Right lobe of liver (tissue), 6 donors: ENCODE results near the gene LAMC1. TPM values are rescaled to one million over a fixed set of nuclear protein-coding genes. Genes with fewer than 3 reads are reported as not detected.

ENCODE experiments used
- ATAC-seq, 4 donors: fragments of 200-7000 bp; cut with Tn5 transposase; one replicate each; pipeline ENCODE4 v1.9.1; 2020; ENCODE audit warnings: mild to moderate bottlenecking in 4 of 4, moderate library complexity in 4 of 4
- DNase-seq, 3 donors: peaks; one replicate each; pipeline ENCODE4 v3.0.0-alpha.2; 2020
- H3K27ac ChIP-seq, 3 donors: fragments of 200-600 bp; one replicate each; pipeline ENCODE4 v1.8.0; 2022
- H3K27me3 ChIP-seq, 2 donors: fragments of 200-600 bp; one replicate each; pipeline ENCODE4 v1.8.0; 2022
- H3K36me3 ChIP-seq, 4 donors: fragments of 200-600 bp; sonication (generic) in 1 of 4; one replicate each; pipeline versions ENCODE4 v1.5.1 to v1.8.0; 2017 to 2022; ENCODE audit warnings: control low read depth in 1 of 4
- H3K4me1 ChIP-seq, 4 donors: fragments of 200-600 bp; sonication (generic) in 1 of 4; one replicate each; pipeline versions ENCODE4 v1.5.1 to v1.8.0; 2017 to 2022; ENCODE audit warnings: control low read depth in 1 of 4
- H3K4me3 ChIP-seq, 3 donors: fragments of 200-600 bp; one replicate each; pipeline ENCODE4 v1.8.0; 2022
- H3K9me3 ChIP-seq, 4 donors: fragments of 200-600 bp; sonication (generic) in 1 of 4; one replicate each; pipeline versions ENCODE4 v1.5.1 to v1.8.0; 2017 to 2022; ENCODE audit warnings: control low read depth in 1 of 4
- CTCF ChIP-seq, 4 donors: fragments of 200-600 bp in 3 of 4; fragments of 450-650 bp in 1 of 4; IDR thresholded peaks; one replicate each; pipeline versions ENCODE4 v1.5.1 to v1.8.0; 2016 to 2022; ENCODE audit warnings: antibody characterized with exemption in 4 of 4, mild to moderate bottlenecking in 2 of 4
- POLR2A ChIP-seq: fragments of 450-650 bp; IDR thresholded peaks from one replicate; pipeline ENCODE4 v1.6.1; 2017; ENCODE audit warnings: antibody characterized with exemption, mild to moderate bottlenecking
- WGBS: methylation state at CpG from one replicate; pipeline ENCODE4 v1.1.6; 2018; ENCODE audit warnings: low coverage, low lambda C conversion rate; ENCODE audit not compliant: insufficient coverage; ENCODE audit errors: missing lambda C conversion rate; 5-methylcytosine and 5-hydroxymethylcytosine counted together
- intact Hi-C, 2 donors: fragments of 100-400 bp; cut with DNase I; formaldehyde crosslinking; loops; one replicate each; pipeline versions ENCODE4 v1.11.2 to v1.14.1; 2022
- small RNA-seq, 2 experiments: library from RNA; depleted of rRNA; stranded (forward); fragments of <200 nt; gene quantifications; one replicate each; pipeline ENCODE3, GENCODE V24; 2016
- total RNA-seq, 6 experiments: library from RNA; depleted of rRNA in 2 of 6; stranded (reverse); fragments of >200 nt in 2 of 6; fragmentation: NEBNext Ultra II Directional in 3 of 6; extraction: Animal tissue kit (Norgen Biotek cat#: 25700) in 3 of 6; gene quantifications; one replicate each; pipeline versions ENCODE4 v1.1.0 to v1.2.4, GENCODE V29; 2016 to 2023
- donor health status: DM: no; HTN: yes; CAD: no.
- donor health status: DM: no; HTN: no; CAD: no.
- donor health status: DM: no; HTN: no; CAD: no.
- donor health status: DM: no; HTN: yes; CAD: no.
- donor health status: DM: no; HTN: yes; CAD: no.

Gene LAMC1
- total RNA-seq, 6 experiments from 2014 or later: 18.5 to 53.2 (median 28.0) TPM

GRCh38 chr1:183193963-183194525 is 170.8 kb downstream of the LAMC1 start:
- intact Hi-C loops: no loop called here
- Histone ChIP-seq H3K36me3 (no peaks in the 10 kb centered on the region), H3K4me3 (no peak overlapping the region), H3K27ac (no peak overlapping the region), H3K4me1 (no peaks in the 10 kb centered on the region), H3K27me3 (no peaks in the 10 kb centered on the region), H3K9me3 (no peaks in the 10 kb centered on the region)
- 80% methylated on average over 4 of the region's 4 CpGs for WGBS
- ATAC-seq (no peak), DNase-seq (no peak)
- TF ChIP-seq CTCF (IDR thresholded peaks at IDR 0.05) (no peak), POLR2A (no peak)

GRCh38 chr1:183194527-183195141 is 171.4 kb downstream of the LAMC1 start:
- H3K4me3 ChIP-seq: no peak overlapping the region
- no peak overlapping the region for H3K27ac ChIP-seq
- H3K9me3 ChIP-seq: no peaks in the 10 kb centered on the region
- H3K4me1 ChIP-seq: no peaks in the 10 kb centered on the region
- no peaks in the 10 kb centered on the region for H3K36me3 ChIP-seq
- TF ChIP-seq POLR2A (no peak), CTCF (IDR thresholded peaks at IDR 0.05) (no peak)
- no peak for ATAC-seq
- H3K27me3 ChIP-seq: no peaks in the 10 kb centered on the region
- intact Hi-C loops: no loop called here
- no peak for DNase-seq
- 42% methylated on average over 1 of the region's 1 CpG for WGBS

GRCh38 chr1:183195142-183195574 is 171.9 kb downstream of the LAMC1 start:
- no peaks in the 10 kb centered on the region for H3K9me3 ChIP-seq
- H3K4me3 ChIP-seq: no peak overlapping the region
- DNase-seq (no peak), ATAC-seq (no peak)
- intact Hi-C loops: no loop called here
- no peaks in the 10 kb centered on the region for H3K4me1 ChIP-seq
- no peaks in the 10 kb centered on the region for H3K27me3 ChIP-seq
- H3K27ac ChIP-seq: no peak overlapping the region
- 35% methylated on average over 2 of the region's 3 CpGs for WGBS
- no peaks in the 10 kb centered on the region for H3K36me3 ChIP-seq
- no peak for TF ChIP-seq POLR2A
- TF ChIP-seq CTCF (IDR thresholded peaks at IDR 0.05): no peak

Small RNAs within 50 kb of the gene (small RNA-seq; reads per million reads assigned to genes)
- gene RNU6-41P: 0 reads per million in 2 experiments

Other genes with a start within 250 kb of the LAMC1 start
- gene NPL, start 233.6 kb upstream of the LAMC1 start, total RNA-seq: 10 to 100 TPM; 10.1 to 28.1 (median 14.4) TPM
- 10 to 100 TPM; 32.6 to 51.0 (median 39.5) TPM for gene DHX9, start 184.1 kb upstream of the LAMC1 start, total RNA-seq
- gene SHCBP1L, start 70.3 kb upstream of the LAMC1 start, total RNA-seq: not detected
- 1 to 10 TPM in 2 of 6 experiments, under 1 TPM in 4; 0.17 to 1.5 (median 0.49) TPM for gene LAMC2, start 162.8 kb downstream of the LAMC1 start, total RNA-seq